K562 (cell line): Measurements from ENCODE around the gene CCDC7. TPM values are rescaled to one million over a fixed set of nuclear protein-coding genes. Genes with fewer than 3 reads are reported as not detected.

Source experiments
- ARHGAP35 ChIP-seq: fragments of 450-650 bp; IDR thresholded peaks from 2 replicates; pipeline ENCODE4 v1.6.1; 2018; ENCODE audit not compliant: partially characterized antibody
- BRCA1 ChIP-seq, 2 experiments: fragments of 450-650 bp in 1 of 2; sonication (generic) in 1 of 2; formaldehyde crosslinking in 1 of 2; IDR thresholded peaks; 2 replicates each; pipeline versions ENCODE4 v1.5.0 to v1.6.1; 2017 to 2020; ENCODE audit warnings: mild to moderate bottlenecking in 1 of 2, missing genetic modification reagents in 1 of 2
- C11orf30 ChIP-seq: fragments of 450-650 bp; IDR thresholded peaks from 2 replicates; pipeline ENCODE4 v1.6.1; 2016; ENCODE audit warnings: low read depth, mild to moderate bottlenecking
- CEBPG ChIP-seq, 3 experiments: fragments of 200-800 bp in 1 of 3; sonication (Bioruptor generic) in 1 of 3; sonication (generic) in 1 of 3; formaldehyde crosslinking in 1 of 3; IDR thresholded peaks in 2 of 3; conservative IDR thresholded peaks in 1 of 3; 2 replicates each; pipeline versions ENCODE4 v1.6.1 to v1.8.0; 2016 to 2022; ENCODE audit warnings: missing compliant biosample characterization in 2 of 3, missing genetic modification characterization in 2 of 3, mild to moderate bottlenecking in 1 of 3, missing genetic modification reagents in 1 of 3
- CTBP1 ChIP-seq: fragments of 450-650 bp; IDR thresholded peaks from 2 replicates; pipeline ENCODE4 v1.6.1; 2016; ENCODE audit warnings: borderline replicate concordance
- EHMT2 ChIP-seq: fragments of 450-650 bp; IDR thresholded peaks from 2 replicates; pipeline ENCODE4 v1.6.1; 2018; ENCODE audit warnings: antibody characterized with exemption
- HNRNPLL ChIP-seq: fragments of 200-400 bp; formaldehyde crosslinking; IDR thresholded peaks from 2 replicates; pipeline ENCODE4 v1.6.1; 2017; ENCODE audit warnings: low read length, low read depth, mild to moderate bottlenecking; ENCODE audit not compliant: poor library complexity, severe bottlenecking
- ZBTB11 ChIP-seq, 3 experiments: fragments of 200-800 bp in 1 of 3; fragments of 250-450 bp in 1 of 3; fragments of 450-650 bp in 1 of 3; sonication (Bioruptor Pico) in 1 of 3; sonication (Bioruptor generic) in 1 of 3; formaldehyde crosslinking in 1 of 3; IDR thresholded peaks; 2 replicates each; pipeline versions ENCODE4 v1.6.1 to v1.8.0; 2016 to 2022; ENCODE audit warnings: mild to moderate bottlenecking in 2 of 3, missing genetic modification characterization in 2 of 3, missing compliant biosample characterization in 1 of 3, moderate library complexity in 1 of 3
- ZEB2 ChIP-seq: fragments of 450-650 bp; IDR thresholded peaks from 2 replicates; pipeline ENCODE4 v1.6.1; 2016
- ZNF609 ChIP-seq: sonication (generic); formaldehyde crosslinking; IDR thresholded peaks from 2 replicates; pipeline ENCODE4 v1.8.1; 2023; ENCODE audit warnings: missing genetic modification reagents, mild to moderate bottlenecking, borderline replicate concordance
- ZZZ3 ChIP-seq: fragments of 450-650 bp; IDR thresholded peaks from 2 replicates; pipeline ENCODE4 v1.6.1; 2016; ENCODE audit warnings: antibody characterized with exemption, mild to moderate bottlenecking, moderate library complexity
- polyA plus RNA-seq, 8 experiments: library from polyadenylated mRNA; depleted of rRNA in 4 of 8; stranded (reverse) in 5 of 8; unstranded in 3 of 8; fragments of >200 nt; fragmentation: Nextera tagmentation in 2 of 8; fragmentation: Illumina TruSeq in 1 of 8; extraction: Ambion mirVana in 2 of 8; extraction: Trizol in 1 of 8; gene quantifications; 2 replicates each; pipeline versions ENCODE4 v1.2.1 to v1.2.3, GENCODE V29; 2011 to 2014; ENCODE audit warnings: inconsistent platforms in 1 of 8, missing spikeins in 1 of 8
- total RNA-seq, 7 experiments: library from RNA; depleted of rRNA in 6 of 7; stranded (reverse); fragments of >200 nt in 6 of 7; fragmentation: Illumina TruSeq in 2 of 7; extraction: Trizol in 2 of 7; gene quantifications; 2 replicates each; pipeline versions ENCODE4 v1.2.1 to v1.2.3, GENCODE V29; 2011 to 2021; ENCODE audit warnings: low replicate concordance in 1 of 7
- TF ChIP-seq, protein P1 (sequence below), 2 experiments: fragments of 450-650 bp; IDR thresholded peaks; 2 replicates each; pipeline ENCODE4 v1.6.1; 2018; ENCODE audit warnings: mild to moderate bottlenecking in 2 of 2, low read depth in 1 of 2; ENCODE audit not compliant: partially characterized antibody in 2 of 2

CCDC7 gene
- total and polyA plus RNA-seq, 9 of the 15 experiments (the other 6 are each of a cell fraction or from before 2014, with no cell fraction given), result 1.5 to 6.6 (median 2.7) TPM

DNA sequence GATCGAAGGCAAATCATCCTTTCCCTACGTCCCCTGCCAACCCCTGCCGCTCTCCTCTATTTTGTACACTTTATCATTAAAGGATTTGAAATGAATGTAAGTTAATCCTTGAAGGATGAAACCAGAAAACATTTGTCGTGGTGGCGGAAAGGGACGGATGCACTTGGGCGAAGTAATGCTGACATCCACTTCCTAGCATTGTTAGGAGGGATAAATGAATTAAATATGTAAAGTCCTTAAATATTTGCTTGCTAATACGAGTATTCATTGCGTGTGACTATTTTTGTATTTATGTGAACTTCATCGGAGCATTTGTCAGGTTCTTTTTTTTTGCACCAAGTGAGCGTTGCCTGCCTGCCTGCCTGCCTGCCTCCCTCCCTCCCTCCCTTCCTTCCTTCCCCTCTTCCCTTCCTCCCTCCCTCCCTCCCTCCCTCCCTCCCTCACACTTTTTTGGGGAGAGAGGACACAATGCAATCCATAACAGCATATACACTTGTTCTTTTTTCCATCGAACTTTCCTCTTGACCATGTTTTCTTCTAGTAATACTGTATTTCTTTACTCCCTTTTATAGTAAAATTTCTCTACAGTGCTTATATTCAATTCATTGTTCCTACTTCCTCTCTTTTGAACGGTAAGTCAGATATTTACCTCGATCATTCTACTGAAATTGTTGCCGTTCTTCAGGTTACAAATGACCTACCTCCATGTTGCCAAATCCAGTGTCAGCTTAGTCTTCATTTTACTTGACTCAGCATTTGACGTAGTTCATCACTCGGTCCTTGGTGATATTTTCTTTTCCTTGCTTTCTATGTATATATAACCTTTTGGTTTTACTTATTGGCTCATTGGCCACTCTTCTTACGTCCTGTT is 831 bp downstream of the CCDC7 start (continued):
- TF ChIP-seq, protein P1, sequence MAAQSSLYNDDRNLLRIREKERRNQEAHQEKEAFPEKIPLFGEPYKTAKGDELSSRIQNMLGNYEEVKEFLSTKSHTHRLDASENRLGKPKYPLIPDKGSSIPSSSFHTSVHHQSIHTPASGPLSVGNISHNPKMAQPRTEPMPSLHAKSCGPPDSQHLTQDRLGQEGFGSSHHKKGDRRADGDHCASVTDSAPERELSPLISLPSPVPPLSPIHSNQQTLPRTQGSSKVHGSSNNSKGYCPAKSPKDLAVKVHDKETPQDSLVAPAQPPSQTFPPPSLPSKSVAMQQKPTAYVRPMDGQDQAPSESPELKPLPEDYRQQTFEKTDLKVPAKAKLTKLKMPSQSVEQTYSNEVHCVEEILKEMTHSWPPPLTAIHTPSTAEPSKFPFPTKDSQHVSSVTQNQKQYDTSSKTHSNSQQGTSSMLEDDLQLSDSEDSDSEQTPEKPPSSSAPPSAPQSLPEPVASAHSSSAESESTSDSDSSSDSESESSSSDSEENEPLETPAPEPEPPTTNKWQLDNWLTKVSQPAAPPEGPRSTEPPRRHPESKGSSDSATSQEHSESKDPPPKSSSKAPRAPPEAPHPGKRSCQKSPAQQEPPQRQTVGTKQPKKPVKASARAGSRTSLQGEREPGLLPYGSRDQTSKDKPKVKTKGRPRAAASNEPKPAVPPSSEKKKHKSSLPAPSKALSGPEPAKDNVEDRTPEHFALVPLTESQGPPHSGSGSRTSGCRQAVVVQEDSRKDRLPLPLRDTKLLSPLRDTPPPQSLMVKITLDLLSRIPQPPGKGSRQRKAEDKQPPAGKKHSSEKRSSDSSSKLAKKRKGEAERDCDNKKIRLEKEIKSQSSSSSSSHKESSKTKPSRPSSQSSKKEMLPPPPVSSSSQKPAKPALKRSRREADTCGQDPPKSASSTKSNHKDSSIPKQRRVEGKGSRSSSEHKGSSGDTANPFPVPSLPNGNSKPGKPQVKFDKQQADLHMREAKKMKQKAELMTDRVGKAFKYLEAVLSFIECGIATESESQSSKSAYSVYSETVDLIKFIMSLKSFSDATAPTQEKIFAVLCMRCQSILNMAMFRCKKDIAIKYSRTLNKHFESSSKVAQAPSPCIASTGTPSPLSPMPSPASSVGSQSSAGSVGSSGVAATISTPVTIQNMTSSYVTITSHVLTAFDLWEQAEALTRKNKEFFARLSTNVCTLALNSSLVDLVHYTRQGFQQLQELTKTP (IDR thresholded peaks at IDR 0.05; ENCODE audit: low read depth in 1 of 2, partially characterized antibody in 2 of 2), result peak in 1 of 2 experiments; percentile 52
- TF ChIP-seq EHMT2, result 0 out of 2 replicates have a peak, but pooled peaks have one; percentile 21
- TF ChIP-seq ZEB2, result peak; percentile 47; the same call in 1 of the 2 replicates
- no peak for TF ChIP-seq CEBPG (CRISPR knock-in tag; IDR thresholded peaks at IDR 0.05)
- TF ChIP-seq CEBPG (tag; conservative IDR thresholded peaks at IDR 0.05 in 1 of 2, IDR thresholded peaks at IDR 0.05 in 1 of 2), result peak in 1 of 2 experiments; percentile 37; a peak in 2 of 4 replicates
- TF ChIP-seq ZNF609, result no peak
- TF ChIP-seq C11orf30, result peak; percentile 90
- no peak for TF ChIP-seq ARHGAP35
- peak in 1 of 3 experiments; percentile 5; a peak in 1 of 6 replicates for TF ChIP-seq ZBTB11 (CRISPR knock-in tag; IDR thresholded peaks at IDR 0.05)
- TF ChIP-seq ZZZ3, result no peak
- no peak for TF ChIP-seq BRCA1 (IDR thresholded peaks at IDR 0.05)
- no peak for TF ChIP-seq BRCA1 (CRISPR knock-in tag; IDR thresholded peaks at IDR 0.05)
- no peak for TF ChIP-seq HNRNPLL
- no peak for TF ChIP-seq CTBP1
